Measurements from ENCODE around the gene DRG2. TPM values are rescaled to one million over a fixed set of nuclear protein-coding genes. Genes with fewer than 3 reads are reported as not detected.
A peak's percentile ranks its signal among the peaks of the same experiment; 100 is the strongest.

DRG2 gene
- polyA plus RNA-seq, 1 of the 3 experiments (the other 2 are of a cell fraction) = 39.9 TPM

- CTCF ChIA-PET = no interaction called here
- TF ChIP-seq NRF1 (IDR thresholded peaks at IDR 0.05; ENCODE audit: low read depth, low read length) (no peak), RFX5 (IDR thresholded peaks at IDR 0.05; ENCODE audit: low read length) (no peak), ELF1 (IDR thresholded peaks at IDR 0.05) (no peak), TAF1 (IDR thresholded peaks at IDR 0.05; ENCODE audit: borderline replicate concordance, low read depth, low read length) (no peak), FOSL2 (IDR thresholded peaks at IDR 0.05; ENCODE audit: borderline replicate concordance, low read depth) (no peak), PBX3 (IDR thresholded peaks at IDR 0.05) (no peak), NFIC (IDR thresholded peaks at IDR 0.05; ENCODE audit: borderline replicate concordance) (no peak), EZH2phosphoT487 (IDR thresholded peaks at IDR 0.05; ENCODE audit: borderline replicate concordance, low read depth) (no peak), RAD21 (IDR thresholded peaks at IDR 0.05; ENCODE audit: low read length) (no peak), YY1 (IDR thresholded peaks at IDR 0.05; ENCODE audit: low read depth) (no peak), MAX (IDR thresholded peaks at IDR 0.05; ENCODE audit: low read depth) (no peak), TEAD4 (IDR thresholded peaks at IDR 0.05; ENCODE audit: borderline replicate concordance, insufficient read depth) (no peak), RXRA (IDR thresholded peaks at IDR 0.05; ENCODE audit: borderline replicate concordance, low read depth) (no peak), ZBTB33 (IDR thresholded peaks at IDR 0.05; ENCODE audit: borderline replicate concordance, low read depth) (no peak), MXI1 (IDR thresholded peaks at IDR 0.05; ENCODE audit: low read depth, low read length) (no peak)
- TF ChIP-seq, protein P1, sequence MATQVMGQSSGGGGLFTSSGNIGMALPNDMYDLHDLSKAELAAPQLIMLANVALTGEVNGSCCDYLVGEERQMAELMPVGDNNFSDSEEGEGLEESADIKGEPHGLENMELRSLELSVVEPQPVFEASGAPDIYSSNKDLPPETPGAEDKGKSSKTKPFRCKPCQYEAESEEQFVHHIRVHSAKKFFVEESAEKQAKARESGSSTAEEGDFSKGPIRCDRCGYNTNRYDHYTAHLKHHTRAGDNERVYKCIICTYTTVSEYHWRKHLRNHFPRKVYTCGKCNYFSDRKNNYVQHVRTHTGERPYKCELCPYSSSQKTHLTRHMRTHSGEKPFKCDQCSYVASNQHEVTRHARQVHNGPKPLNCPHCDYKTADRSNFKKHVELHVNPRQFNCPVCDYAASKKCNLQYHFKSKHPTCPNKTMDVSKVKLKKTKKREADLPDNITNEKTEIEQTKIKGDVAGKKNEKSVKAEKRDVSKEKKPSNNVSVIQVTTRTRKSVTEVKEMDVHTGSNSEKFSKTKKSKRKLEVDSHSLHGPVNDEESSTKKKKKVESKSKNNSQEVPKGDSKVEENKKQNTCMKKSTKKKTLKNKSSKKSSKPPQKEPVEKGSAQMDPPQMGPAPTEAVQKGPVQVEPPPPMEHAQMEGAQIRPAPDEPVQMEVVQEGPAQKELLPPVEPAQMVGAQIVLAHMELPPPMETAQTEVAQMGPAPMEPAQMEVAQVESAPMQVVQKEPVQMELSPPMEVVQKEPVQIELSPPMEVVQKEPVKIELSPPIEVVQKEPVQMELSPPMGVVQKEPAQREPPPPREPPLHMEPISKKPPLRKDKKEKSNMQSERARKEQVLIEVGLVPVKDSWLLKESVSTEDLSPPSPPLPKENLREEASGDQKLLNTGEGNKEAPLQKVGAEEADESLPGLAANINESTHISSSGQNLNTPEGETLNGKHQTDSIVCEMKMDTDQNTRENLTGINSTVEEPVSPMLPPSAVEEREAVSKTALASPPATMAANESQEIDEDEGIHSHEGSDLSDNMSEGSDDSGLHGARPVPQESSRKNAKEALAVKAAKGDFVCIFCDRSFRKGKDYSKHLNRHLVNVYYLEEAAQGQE (IDR thresholded peaks at IDR 0.05; ENCODE audit: low read depth, low read length) = no peak
- Histone ChIP-seq H3K36me3 (replicated peaks in 1 of 2; ENCODE audit: control insufficient read depth in 1 of 2, insufficient read depth in 2 of 2, low read length in 1 of 2) (peaks cover 0 to 4% of the 10 kb centered on the region in 2 experiments), H3K4me1 (ENCODE audit: control insufficient read depth in 1 of 2, insufficient read depth in 2 of 2, low read depth in 1 of 2, low read length in 1 of 2) (peaks cover 0 to 49% of the 10 kb centered on the region in 2 experiments; a peak in 1 of 4 replicates), H3F3A (replicated peaks; ENCODE audit: insufficient read depth) (no peaks in the 10 kb centered on the region), H4K20me1 (ENCODE audit: insufficient read depth) (no peaks in the 10 kb centered on the region), H3K9ac (no peak overlapping the region), H3K9me3 (no peaks in the 10 kb centered on the region), H3K9me2 (no peaks in the 10 kb centered on the region), H3K4me3 (ENCODE audit: low read depth in 2 of 2, low read length in 1 of 2) (no peak overlapping the region), H3K27me3 (ENCODE audit: insufficient read depth) (no peaks in the 10 kb centered on the region), H3K27ac (ENCODE audit: low read depth in 2 of 2, low read length in 1 of 2) (peak overlapping the region in 1 of 2 experiments; percentile 8; a peak in 1 of 4 replicates), H2AFZ (ENCODE audit: low read depth) (no peak overlapping the region), H3K4me2 (no peak overlapping the region), H3K79me2 (ENCODE audit: insufficient read depth) (no peaks in the 10 kb centered on the region)
- POLR2A ChIA-PET = no interaction called here
- 100% methylated on average over 4 of the region's 6 CpGs for WGBS (ENCODE audit: low lambda C conversion rate)
- no peak for DNase-seq
These were observed 20.2 kb downstream of the DRG2 start for GRCh38 chr17:18107971-18108370.
